ENCODE results near the gene TCTN3. TPM values are rescaled to one million over a fixed set of nuclear protein-coding genes. Genes with fewer than 3 reads are reported as not detected.

Gene TCTN3
- total and polyA plus RNA-seq, 2 of the 13 experiments (the other 11 are each of a cell fraction or from before 2014, with no cell fraction given): 53.3 to 60.0 TPM

DNA sequence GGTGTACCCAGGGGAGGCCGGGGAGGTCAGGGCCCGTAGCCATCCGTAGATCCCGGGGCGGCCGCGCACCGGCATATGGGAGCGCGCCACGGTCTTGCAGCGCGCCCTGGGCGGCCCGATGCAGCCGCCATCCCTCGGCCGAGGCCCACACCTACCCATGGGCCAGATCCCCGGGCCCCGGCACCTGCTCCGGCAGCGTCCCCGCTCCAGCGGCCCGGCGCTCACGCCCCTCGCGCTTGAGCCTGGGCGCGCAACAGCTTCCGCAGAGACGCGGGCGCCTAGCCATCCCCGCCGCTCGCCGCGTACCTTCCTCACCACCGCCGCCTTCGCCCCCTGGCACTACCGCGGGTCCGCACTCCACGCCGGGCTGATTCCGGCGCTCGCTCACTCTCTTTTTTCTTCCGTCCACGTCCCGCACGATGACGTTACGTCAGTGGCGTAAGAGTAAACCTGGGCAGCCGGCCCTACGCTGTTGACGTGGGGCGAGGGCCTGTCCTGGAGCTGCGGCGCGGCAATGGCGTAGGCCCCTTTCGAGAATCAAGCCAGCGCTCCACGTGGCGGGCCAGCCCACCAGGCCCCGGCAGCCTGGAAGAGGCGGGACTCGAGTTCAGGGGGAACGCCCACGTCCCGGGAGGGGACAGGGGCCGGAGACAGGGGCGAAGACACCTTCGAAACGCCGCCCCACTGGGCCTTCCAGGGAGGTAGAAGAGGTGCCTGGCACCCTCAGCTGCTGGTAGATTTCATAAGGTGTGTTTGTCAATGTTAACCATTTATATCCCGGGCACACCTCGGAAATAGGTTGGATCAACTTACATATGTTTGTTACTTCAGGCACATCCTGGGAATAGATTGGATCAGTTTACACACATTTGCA is 37.2 kb downstream of the TCTN3 start, which contains the start of gene ALDH18A1 (continued):
- TF ChIP-seq, protein P1, sequence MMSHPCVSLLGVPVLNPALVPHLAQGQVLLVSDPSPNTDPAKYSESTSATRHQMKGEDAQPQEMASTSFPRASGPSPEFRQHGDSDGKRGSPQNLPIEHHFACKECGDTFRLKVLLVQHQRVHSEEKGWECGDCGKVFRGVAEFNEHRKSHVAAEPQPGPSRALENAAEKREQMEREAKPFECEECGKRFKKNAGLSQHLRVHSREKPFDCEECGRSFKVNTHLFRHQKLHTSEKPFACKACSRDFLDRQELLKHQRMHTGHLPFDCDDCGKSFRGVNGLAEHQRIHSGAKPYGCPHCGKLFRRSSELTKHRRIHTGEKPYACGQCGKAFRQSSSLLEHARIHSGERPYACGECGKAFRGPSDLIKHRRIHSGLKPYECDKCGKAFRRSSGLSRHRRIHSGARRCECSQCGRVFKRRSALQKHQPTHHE (CRISPR knock-in tag; IDR thresholded peaks at IDR 0.05; ENCODE audit: borderline replicate concordance): peak; percentile 59; the same call in 1 of the 2 replicates
- no peak for TF ChIP-seq ZKSCAN1 (IDR thresholded peaks at IDR 0.05; ENCODE audit: low read length)
- TF ChIP-seq HNF4G (IDR thresholded peaks at IDR 0.05; ENCODE audit: borderline replicate concordance, low read depth, low read length): no peak
- no peak for TF ChIP-seq HNF4G (CRISPR knock-in tag; IDR thresholded peaks at IDR 0.05; ENCODE audit: borderline replicate concordance, low read depth)
- TF ChIP-seq FOXJ3 (CRISPR knock-in tag; IDR thresholded peaks at IDR 0.05; ENCODE audit: borderline replicate concordance): peak; percentile 63; the same call in 1 of the 2 replicates
- TF ChIP-seq ZNF30 (CRISPR knock-in tag; IDR thresholded peaks at IDR 0.05): no peak; the same call in 1 of the 2 replicates
- no peak for TF ChIP-seq NFE2L1 (CRISPR knock-in tag; IDR thresholded peaks at IDR 0.05; ENCODE audit: borderline replicate concordance)
- TF ChIP-seq ELF3 (CRISPR knock-in tag; IDR thresholded peaks at IDR 0.05): no peak
- TF ChIP-seq, protein P2, sequence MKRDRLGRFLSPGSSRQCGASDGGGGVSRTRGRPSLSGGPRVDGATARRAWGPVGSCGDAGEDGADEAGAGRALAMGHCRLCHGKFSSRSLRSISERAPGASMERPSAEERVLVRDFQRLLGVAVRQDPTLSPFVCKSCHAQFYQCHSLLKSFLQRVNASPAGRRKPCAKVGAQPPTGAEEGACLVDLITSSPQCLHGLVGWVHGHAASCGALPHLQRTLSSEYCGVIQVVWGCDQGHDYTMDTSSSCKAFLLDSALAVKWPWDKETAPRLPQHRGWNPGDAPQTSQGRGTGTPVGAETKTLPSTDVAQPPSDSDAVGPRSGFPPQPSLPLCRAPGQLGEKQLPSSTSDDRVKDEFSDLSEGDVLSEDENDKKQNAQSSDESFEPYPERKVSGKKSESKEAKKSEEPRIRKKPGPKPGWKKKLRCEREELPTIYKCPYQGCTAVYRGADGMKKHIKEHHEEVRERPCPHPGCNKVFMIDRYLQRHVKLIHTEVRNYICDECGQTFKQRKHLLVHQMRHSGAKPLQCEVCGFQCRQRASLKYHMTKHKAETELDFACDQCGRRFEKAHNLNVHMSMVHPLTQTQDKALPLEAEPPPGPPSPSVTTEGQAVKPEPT (CRISPR knock-in tag; IDR thresholded peaks at IDR 0.05; ENCODE audit: low read depth): no peak
- TF ChIP-seq SUZ12 (IDR thresholded peaks at IDR 0.05; ENCODE audit: low read depth, low read length): no peak
- peak; percentile 56; the same call in 1 of the 2 replicates for TF ChIP-seq ZNF138 (CRISPR knock-in tag; IDR thresholded peaks at IDR 0.05; ENCODE audit: low read depth)
- no peak for TF ChIP-seq ZSCAN22 (CRISPR knock-in tag; IDR thresholded peaks at IDR 0.05)
- no peak for TF ChIP-seq ARNT (IDR thresholded peaks at IDR 0.05)
- no peak for TF ChIP-seq ATAD3A (CRISPR knock-in tag; IDR thresholded peaks at IDR 0.05)
- 0 out of 2 replicates have a peak, but pooled peaks have one; percentile 57 for TF ChIP-seq ZBTB43 (CRISPR knock-in tag; conservative IDR thresholded peaks at IDR 0.05)
- TF ChIP-seq, protein P3, sequence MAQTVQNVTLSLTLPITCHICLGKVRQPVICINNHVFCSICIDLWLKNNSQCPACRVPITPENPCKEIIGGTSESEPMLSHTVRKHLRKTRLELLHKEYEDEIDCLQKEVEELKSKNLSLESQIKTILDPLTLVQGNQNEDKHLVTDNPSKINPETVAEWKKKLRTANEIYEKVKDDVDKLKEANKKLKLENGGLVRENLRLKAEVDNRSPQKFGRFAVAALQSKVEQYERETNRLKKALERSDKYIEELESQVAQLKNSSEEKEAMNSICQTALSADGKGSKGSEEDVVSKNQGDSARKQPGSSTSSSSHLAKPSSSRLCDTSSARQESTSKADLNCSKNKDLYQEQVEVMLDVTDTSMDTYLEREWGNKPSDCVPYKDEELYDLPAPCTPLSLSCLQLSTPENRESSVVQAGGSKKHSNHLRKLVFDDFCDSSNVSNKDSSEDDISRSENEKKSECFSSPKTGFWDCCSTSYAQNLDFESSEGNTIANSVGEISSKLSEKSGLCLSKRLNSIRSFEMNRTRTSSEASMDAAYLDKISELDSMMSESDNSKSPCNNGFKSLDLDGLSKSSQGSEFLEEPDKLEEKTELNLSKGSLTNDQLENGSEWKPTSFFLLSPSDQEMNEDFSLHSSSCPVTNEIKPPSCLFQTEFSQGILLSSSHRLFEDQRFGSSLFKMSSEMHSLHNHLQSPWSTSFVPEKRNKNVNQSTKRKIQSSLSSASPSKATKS (CRISPR knock-in tag; IDR thresholded peaks at IDR 0.05): no peak
- TF ChIP-seq ZSCAN9 (CRISPR knock-in tag; IDR thresholded peaks at IDR 0.05; ENCODE audit: borderline replicate concordance): no peak; the same call in 1 of the 2 replicates
- TF ChIP-seq BCL6 (CRISPR knock-in tag; IDR thresholded peaks at IDR 0.05): 0 out of 2 replicates have a peak, but pooled peaks have one; percentile 51
- no peak for TF ChIP-seq FIP1L1 (IDR thresholded peaks at IDR 0.05; ENCODE audit: borderline replicate concordance, insufficient read depth, low read depth, low read length)

Data from HepG2 (cell line).